Subcutaneous abdominal adipose tissue (tissue), 5 donors: ENCODE results near the gene ABCA2.

Source experiments
- H3K27ac ChIP-seq: one replicate; pipeline ENCODE4 v1.7.0; 2013; ENCODE audit warnings: low read depth, mild to moderate bottlenecking, inconsistent platforms, low read length, moderate library complexity
- H3K27me3 ChIP-seq, 5 donors: one replicate each; pipeline ENCODE4 v1.7.0; 2013; ENCODE audit warnings: low read length in 5 of 5, inconsistent platforms in 1 of 5; ENCODE audit not compliant: control insufficient read depth in 5 of 5, insufficient read depth in 4 of 5
- H3K36me3 ChIP-seq, 5 donors: one replicate each; pipeline ENCODE4 v1.7.0; 2013; ENCODE audit warnings: low read length in 5 of 5; ENCODE audit not compliant: control insufficient read depth in 5 of 5, insufficient read depth in 5 of 5
- H3K4me1 ChIP-seq, 5 donors: one replicate each; pipeline ENCODE4 v1.7.0; 2013; ENCODE audit warnings: low read length in 5 of 5, mild to moderate bottlenecking in 3 of 5, moderate library complexity in 1 of 5; ENCODE audit not compliant: control insufficient read depth in 5 of 5, insufficient read depth in 5 of 5
- H3K4me3 ChIP-seq, 5 donors: one replicate each; pipeline ENCODE4 v1.7.0; 2013; ENCODE audit warnings: low read length in 5 of 5, low read depth in 1 of 5
- H3K9ac ChIP-seq, 5 donors: one replicate each; pipeline ENCODE4 v1.7.0; 2013; ENCODE audit warnings: low read length in 5 of 5, mild to moderate bottlenecking in 4 of 5, moderate library complexity in 3 of 5
- H3K9me3 ChIP-seq, 5 donors: one replicate each; pipeline ENCODE4 v1.7.0; 2013; ENCODE audit warnings: low read length in 5 of 5; ENCODE audit not compliant: control insufficient read depth in 5 of 5
- donor health status: healthy.
- donor health status: healthy.
- donor health status: healthy.
- donor health status: healthy.
- donor health status: healthy.

The ABCA2 gene

DNA sequence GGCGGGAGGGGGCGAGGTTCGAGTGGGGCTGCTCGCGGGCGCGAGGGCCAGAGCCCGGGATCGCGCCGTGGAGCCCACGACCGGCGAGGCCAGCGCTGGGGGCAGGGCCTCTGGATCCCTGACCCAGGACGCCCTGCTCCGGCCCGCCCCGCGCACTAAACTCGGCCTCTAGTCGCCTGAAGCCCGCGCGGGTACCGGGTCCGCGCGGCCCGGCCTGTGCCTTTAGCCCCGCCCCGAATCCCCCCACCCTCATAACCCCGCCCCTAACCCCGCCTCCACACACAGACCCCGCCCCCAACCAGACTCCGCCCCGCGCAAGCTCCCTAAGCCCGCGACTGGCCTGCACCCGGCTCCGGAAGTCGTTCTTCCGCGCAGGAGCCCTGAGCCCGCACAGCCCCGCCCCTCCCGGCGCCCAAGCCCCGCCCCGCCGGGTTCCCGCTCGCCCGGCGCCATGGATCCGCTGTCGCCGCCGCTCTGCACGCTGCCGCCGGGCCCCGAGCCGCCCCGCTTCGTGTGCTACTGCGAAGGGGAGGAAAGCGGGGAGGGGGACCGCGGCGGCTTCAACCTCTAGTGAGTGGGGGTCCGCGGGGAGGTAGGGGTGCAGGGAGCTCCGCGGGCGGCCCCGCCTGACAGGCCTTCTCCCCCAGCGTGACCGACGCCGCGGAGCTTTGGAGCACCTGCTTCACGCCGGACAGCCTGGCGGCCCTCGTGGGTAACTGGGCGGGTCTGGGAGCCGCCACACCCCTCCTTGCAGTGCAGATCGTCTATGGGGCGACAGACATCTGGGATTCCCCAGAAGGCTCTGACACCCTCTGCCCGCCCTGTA is 35.8 kb downstream of the ABCA2 start, which contains the start of gene PAXX:
TSS of gene PAXX (plus strand) at position 430 of the 826 bp plus-strand sequence. CDS start at position 452, 22 bp downstream.
- Histone ChIP-seq H3K27ac (no peak within 1 kb of the TSS), H3K36me3 (peaks cover 0 to 7% (median 4%) of the 10 kb centered on the region in 5 donors), H3K9me3 (peaks cover 0 to 4% (median 0%) of the 10 kb centered on the region in 5 donors), H3K27me3 (peaks cover 8 to 23% (median 18%) of the 10 kb centered on the region in 5 donors), H3K4me3 (peak within 1 kb of the TSS; percentile 69 to 86 (median 73)), H3K4me1 (peaks cover 1 to 36% (median 29%) of the 10 kb centered on the region in 5 donors), H3K9ac (peak within 1 kb of the TSS; percentile 63 to 88 (median 70))

DNA sequence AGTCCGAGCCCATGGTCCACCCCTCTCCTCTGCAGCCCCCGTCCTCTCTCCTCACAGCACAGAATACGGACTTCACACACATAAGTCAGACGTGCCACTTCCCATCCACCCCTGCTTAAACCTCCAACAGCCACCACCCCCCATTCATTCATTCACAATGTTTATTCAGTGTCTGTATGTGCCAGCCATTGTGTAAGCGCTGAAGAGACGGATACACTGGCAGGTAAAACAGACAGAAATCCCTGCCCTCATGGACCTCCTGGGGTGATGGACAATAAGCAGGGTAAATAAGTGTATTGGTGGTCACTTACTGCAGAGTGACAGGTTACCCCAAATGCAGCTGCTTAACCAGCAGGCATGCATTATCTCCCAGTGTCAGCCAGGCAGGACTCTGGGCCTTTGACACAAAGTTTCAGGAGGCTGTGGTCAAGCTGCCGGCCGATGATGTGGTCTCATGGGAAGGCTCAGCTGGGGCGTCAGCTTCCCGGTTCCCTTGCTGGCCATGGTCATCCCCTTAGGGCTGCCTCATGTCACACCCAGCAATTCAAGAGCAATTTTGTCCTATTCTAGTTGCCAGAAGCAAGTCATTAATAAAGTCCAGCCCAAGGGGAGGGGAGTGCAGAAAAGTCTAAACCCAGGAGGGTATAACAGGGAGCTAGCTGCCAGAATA is 37.7 kb downstream of the ABCA2 start:
- H3K27me3 ChIP-seq, result peaks cover 4 to 12% (median 5%) of the 10 kb centered on the region in 5 donors
- no peak overlapping the region for H3K4me3 ChIP-seq
- peaks cover 1 to 22% (median 18%) of the 10 kb centered on the region in 5 donors for H3K4me1 ChIP-seq
- H3K27ac ChIP-seq, result no peak overlapping the region
- peaks cover 0 to 4% (median 0%) of the 10 kb centered on the region in 5 donors for H3K9me3 ChIP-seq
- peaks cover 0 to 7% (median 4%) of the 10 kb centered on the region in 5 donors for H3K36me3 ChIP-seq
- no peak overlapping the region for H3K9ac ChIP-seq

DNA sequence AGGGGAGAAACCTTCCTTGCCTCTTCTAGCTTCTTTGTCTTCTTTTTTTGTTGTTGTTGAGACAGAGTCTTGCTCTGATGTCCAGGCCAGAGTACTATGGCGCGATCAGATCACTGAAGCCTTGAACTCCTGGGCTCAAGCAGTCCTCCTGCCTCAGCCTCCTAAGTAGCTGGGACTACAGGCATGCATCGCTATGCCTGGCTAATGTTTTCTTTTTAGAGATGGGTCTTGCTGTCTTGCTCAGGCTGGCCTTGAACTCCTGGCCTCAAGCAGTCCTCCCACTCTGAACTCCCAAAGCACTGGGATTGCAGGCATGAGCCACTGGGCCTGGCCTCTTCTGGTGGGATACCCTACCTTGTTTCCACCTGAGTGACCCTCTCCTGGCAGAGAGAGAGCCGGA is 39.2 kb downstream of the ABCA2 start:
- Histone ChIP-seq H3K4me3 (no peak overlapping the region), H3K36me3 (peaks cover 0 to 4% (median 1%) of the 10 kb centered on the region in 5 donors), H3K9me3 (peaks cover 0 to 4% (median 0%) of the 10 kb centered on the region in 5 donors), H3K9ac (no peak overlapping the region), H3K27ac (no peak overlapping the region), H3K27me3 (peaks cover 10 to 20% (median 16%) of the 10 kb centered on the region in 5 donors), H3K4me1 (peaks cover 1 to 24% (median 12%) of the 10 kb centered on the region in 5 donors)

DNA sequence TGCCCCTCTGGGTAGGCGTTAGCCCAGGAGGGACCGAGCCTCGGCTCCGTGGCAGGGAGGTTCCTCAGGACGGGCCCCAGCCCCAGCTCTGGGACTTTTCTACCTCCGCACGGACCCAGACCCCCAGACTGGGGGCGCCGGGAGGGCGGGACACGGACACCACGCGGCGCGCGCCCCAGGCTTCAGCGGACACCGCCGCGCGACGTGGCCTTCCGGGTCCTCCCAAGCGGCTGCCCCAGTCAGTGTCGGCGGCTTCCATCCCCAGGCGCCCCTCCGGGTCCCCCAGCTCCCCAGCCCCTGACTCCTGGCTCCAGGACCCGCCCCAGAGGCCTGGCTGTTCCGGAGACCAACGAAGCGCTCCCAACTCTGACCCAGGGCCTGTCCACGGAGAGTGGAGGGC is 42.2 kb downstream of the ABCA2 start:
- no peak overlapping the region for H3K27ac ChIP-seq
- no peaks in the 10 kb centered on the region for H3K36me3 ChIP-seq
- peaks cover 10 to 35% (median 21%) of the 10 kb centered on the region in 5 donors for H3K27me3 ChIP-seq
- H3K9ac ChIP-seq, result no peak overlapping the region
- H3K4me3 ChIP-seq, result no peak overlapping the region
- peaks cover 0 to 4% (median 0%) of the 10 kb centered on the region in 5 donors for H3K9me3 ChIP-seq
- peaks cover 0 to 28% (median 13%) of the 10 kb centered on the region in 5 donors for H3K4me1 ChIP-seq

DNA sequence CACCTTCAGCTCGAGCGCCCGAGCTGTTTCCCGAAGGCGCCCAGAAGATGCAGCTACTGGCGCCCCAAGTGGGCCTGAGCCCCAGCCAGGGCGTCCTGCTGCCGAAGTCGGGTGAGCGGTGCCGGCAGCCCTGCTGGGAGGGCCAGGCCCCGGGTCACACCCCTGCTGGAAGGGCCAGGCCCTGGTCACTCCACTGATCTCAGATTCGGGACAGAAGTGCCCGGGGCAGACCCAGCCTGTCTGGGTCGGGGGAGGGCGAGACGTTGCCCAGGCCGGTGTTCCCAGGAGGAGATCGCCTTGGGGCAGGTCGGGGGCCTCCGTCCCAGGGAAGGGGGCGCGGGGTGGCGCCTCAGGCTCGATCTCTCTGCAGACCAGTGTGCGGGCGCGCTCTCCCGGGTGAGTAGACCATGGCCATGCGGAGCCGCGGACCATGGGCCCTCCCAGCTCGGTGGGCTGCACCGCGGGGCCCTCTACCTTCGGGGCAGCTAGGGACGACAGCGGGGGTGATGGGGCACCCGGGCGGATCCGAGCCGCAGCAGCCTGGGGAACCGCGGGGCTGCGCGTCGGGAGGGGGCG is 42.9 kb downstream of the ABCA2 start:
- H3K4me1 ChIP-seq, result peaks cover 0 to 32% (median 16%) of the 10 kb centered on the region in 5 donors
- H3K27me3 ChIP-seq, result peaks cover 10 to 40% (median 21%) of the 10 kb centered on the region in 5 donors
- H3K9me3 ChIP-seq, result no peaks in the 10 kb centered on the region
- H3K27ac ChIP-seq, result no peak overlapping the region
- H3K9ac ChIP-seq, result no peak overlapping the region
- no peak overlapping the region for H3K4me3 ChIP-seq
- no peaks in the 10 kb centered on the region for H3K36me3 ChIP-seq

DNA sequence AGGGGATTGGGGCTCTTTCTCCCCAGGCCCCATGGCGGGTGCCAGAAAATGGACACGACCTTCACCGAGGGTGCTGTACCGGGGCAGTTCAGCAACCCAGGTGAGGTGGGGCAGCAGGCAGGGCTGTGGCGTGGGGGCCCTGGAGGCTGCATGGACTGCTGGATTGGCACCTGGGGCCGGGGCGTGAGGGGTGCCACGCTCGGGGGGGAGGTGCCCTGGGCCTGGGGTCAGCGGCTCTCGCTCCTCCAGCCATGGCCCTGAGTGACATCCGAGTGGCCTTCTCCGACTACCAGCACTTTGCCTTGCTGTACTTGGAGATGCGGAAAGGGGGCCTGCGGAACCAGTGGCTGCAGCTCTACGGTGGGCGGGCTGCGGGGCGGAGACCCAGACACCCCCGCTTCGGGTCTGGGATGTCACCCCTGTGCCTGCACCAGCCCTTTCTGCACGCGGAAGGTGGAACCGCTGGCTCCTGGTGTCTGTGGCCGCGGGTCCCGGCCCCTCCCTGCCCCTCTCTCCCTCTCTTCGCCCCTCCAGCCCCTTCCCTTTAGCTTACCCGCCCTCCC is 43.5 kb downstream of the ABCA2 start:
- H3K27ac ChIP-seq, result no peak overlapping the region
- H3K27me3 ChIP-seq, result peaks cover 10 to 40% (median 21%) of the 10 kb centered on the region in 5 donors
- no peak overlapping the region for H3K9ac ChIP-seq
- H3K9me3 ChIP-seq, result no peaks in the 10 kb centered on the region
- H3K4me1 ChIP-seq, result peaks cover 0 to 32% (median 16%) of the 10 kb centered on the region in 5 donors
- H3K4me3 ChIP-seq, result no peak overlapping the region
- H3K36me3 ChIP-seq, result no peaks in the 10 kb centered on the region

DNA sequence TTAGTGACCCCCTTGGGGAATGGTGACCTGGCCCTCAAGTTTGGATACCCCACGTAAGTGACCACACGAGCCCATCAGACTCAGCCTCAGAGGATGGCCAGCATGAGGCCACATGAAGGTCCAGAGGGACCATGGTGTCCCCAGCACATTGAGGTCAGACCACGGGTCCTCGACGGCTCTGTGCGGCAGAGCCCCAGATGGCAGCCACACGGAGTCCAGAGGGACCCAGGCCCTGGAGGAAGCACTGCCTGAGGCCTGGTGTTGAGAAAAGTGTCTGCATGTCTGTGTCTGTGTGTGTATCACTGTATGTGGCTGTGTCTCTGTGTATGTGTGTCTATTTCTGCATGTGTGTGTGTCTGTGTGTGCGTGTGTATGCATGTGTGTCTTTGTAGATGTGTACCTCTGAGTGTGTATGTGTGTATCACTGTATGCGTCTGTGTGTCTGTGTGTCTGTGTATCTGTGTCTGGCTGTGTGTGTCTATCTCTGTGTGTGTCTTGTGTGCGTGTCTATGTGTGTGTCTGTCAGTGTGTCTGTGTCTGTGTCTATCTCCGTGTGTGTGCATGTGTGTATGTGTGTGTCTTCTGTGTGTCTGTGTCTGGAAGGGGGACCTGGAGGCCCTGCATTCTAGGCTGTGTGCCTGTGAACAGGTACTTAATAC is 44.3 kb downstream of the ABCA2 start:
- H3K27ac ChIP-seq, result no peak overlapping the region
- no peaks in the 10 kb centered on the region for H3K36me3 ChIP-seq
- H3K9ac ChIP-seq, result no peak overlapping the region
- no peak overlapping the region for H3K4me3 ChIP-seq
- peaks cover 0 to 38% (median 16%) of the 10 kb centered on the region in 5 donors for H3K4me1 ChIP-seq
- peaks cover 10 to 40% (median 21%) of the 10 kb centered on the region in 5 donors for H3K27me3 ChIP-seq
- no peaks in the 10 kb centered on the region for H3K9me3 ChIP-seq

DNA sequence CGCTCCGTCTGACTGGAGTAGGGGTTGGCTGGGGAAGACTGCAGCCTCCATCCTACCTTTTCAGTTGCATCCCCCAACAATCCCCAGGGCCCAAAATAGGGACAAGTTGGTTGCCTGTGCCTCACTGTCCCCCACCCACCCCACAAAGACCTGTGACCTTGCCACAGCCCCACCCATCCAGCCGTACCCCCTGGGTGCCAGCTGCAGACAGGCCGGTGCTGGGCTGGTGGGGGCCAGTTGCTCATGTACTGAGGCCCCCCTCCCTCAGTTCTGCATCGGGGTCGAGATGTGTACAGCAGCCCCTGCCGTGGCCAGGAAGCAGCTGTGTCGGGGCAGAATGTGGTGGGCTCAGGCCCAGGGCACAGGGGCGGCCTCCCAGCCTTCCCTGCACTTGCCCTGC is 44.9 kb downstream of the ABCA2 start:
- Histone ChIP-seq H3K27me3 (peaks cover 10 to 40% (median 21%) of the 10 kb centered on the region in 5 donors), H3K9ac (no peak overlapping the region), H3K4me3 (no peak overlapping the region), H3K27ac (no peak overlapping the region), H3K4me1 (peaks cover 0 to 39% (median 17%) of the 10 kb centered on the region in 5 donors), H3K36me3 (no peaks in the 10 kb centered on the region), H3K9me3 (no peaks in the 10 kb centered on the region)
